NB4 (cell line): Measurements from ENCODE around the gene HDAC4.

Experiments
- CTCF ChIP-seq: IDR thresholded peaks from one replicate; pipeline ENCODE4 v1.5.1; 2012; ENCODE audit warnings: low read depth, low read length
- MAX ChIP-seq: IDR thresholded peaks from 2 replicates; pipeline ENCODE4 v1.6.1; 2011; ENCODE audit warnings: low read depth, low read length
- POLR2A ChIP-seq: IDR thresholded peaks from 2 replicates; pipeline ENCODE4 v1.6.1; 2011; ENCODE audit warnings: mild to moderate bottlenecking; ENCODE audit not compliant: insufficient read length; ENCODE audit errors: extremely low read depth

DNA sequence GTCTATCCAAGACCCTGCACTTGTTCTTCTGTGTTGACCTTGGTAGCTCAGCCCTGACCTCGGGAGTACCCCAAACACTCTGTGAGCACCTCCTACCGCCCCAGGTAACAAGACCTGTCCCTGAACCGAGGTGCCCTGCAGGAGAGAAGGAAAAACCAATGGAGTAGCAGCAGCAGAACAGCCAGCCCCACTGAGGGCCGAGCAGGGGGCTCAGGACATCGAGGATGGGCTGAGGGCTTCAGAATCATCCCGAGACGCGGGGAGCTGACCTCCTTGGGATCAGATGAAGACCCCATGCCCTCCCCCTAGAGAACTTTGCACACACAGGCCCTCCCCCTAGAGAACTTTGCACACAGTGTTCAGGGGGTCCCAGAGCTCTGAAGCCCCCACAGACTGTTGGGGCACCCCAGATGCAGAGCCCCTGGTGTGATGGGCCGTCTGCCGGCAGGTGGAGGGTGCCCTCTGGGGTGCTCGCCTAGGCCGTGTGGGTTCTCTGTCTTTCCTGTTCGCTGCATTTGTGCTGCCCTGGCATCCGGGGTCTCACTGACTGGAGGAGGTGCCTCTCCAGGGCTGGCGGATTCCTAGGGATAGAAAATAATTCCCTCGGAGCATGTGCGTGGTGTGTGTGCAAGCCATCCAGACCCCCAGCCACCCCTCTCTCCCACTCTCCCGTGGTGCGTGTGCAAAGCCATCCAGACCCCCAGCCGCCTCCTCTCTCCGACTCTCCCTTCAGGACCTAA is 363.8 kb downstream of the HDAC4 start:
- TF ChIP-seq CTCF (no peak), POLR2A (no peak), MAX (no peak)
